Eye (tissue), 1 donor: ENCODE data around the gene ATP5IF1.

Experiments
- DNase-seq: peaks from one replicate; pipeline ENCODE4 v3.0.0-alpha.2; 2015

ATP5IF1 gene

DNA sequence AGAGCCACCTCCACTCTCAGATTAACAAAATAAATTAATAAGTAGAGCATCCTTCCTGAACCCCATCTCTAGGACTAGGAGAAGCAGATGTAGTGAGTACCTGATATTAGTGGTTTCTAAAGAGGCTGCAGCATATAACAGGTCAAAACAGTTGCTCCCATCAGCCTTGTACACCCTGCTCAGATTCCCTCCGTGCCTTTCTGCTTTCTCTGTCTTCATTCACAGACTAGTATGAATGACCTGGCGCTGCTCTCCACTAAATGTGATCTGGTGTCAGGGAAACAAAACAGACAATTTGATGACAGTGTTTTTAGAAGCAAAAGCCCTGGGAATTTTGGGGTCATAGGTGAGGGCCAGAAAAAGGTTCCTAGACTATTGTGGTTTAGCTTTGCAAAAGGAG, 31.7 kb downstream of the ATP5IF1 start:
- no peak for DNase-seq

- DNase-seq: no peak
Observed at GRCh38 chr1:28269529-28269928, 33.6 kb downstream of the ATP5IF1 start.

DNA sequence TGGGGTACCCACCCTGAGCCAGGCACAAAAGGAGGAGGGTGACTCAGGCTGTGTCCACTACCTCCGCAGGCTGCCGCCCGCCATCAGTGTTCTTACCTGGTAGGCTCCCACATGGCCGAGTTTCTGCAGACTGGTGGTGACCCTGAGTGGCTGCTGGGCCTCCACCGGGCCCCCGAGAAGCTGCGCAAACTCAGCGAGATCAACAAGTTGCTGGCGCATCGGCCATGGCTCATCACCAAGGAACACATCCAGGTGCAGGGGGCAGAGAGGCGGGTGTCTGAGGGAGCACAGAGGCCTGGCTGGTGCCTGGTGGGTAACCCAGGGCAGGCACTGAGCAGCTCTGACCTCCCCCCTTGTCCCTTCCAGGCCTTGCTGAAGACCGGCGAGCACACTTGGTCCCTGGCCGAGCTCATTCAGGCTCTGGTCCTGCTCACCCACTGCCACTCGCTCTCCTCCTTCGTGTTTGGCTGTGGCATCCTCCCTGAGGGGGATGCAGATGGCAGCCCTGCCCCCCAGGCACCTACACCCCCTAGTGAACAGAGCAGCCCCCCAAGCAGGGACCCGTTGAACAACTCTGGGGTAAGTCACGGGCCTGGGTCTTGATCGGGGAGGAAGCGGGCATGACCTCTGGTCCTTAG, 36.4 kb downstream of the ATP5IF1 start:
- DNase-seq: no peak

DNA sequence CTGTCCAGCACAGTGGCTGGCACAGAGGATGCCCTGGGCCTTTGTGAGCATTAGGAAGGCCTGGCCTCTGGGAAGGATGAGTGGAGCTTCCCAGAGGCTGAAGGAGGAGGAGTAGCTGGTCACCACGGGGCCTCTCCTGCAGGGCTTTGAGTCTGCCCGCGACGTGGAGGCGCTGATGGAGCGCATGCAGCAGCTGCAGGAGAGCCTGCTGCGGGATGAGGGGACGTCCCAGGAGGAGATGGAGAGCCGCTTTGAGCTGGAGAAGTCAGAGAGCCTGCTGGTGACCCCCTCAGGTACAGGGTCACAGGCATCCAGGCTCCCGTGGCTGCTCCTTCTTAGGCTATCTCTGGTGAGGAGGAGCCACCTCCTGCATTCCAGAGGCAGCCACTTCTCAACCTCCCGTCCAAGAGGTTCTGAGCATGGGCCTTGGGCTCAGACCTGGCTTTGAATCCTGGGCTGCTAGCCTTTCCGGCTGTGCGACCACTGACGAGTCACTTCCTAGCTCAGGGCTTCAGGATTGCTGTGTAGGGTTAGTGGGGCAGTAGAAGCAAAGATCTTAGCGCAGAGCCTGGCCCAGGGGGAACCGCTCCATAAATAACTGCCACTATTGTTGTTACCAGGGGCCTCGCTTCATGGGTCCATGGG, 37.4 kb downstream of the ATP5IF1 start:
- DNase-seq: no peak

- DNase-seq: no peak
Observed at GRCh38 chr1:28278763-28279162, 42.8 kb downstream of the ATP5IF1 start.

GRCh38 chr1:28279721-28280120, 43.8 kb downstream of the ATP5IF1 start:
- DNase-seq: no peak

- no peak for DNase-seq
Observed at GRCh38 chr1:28280501-28280900, 44.6 kb downstream of the ATP5IF1 start.

DNA sequence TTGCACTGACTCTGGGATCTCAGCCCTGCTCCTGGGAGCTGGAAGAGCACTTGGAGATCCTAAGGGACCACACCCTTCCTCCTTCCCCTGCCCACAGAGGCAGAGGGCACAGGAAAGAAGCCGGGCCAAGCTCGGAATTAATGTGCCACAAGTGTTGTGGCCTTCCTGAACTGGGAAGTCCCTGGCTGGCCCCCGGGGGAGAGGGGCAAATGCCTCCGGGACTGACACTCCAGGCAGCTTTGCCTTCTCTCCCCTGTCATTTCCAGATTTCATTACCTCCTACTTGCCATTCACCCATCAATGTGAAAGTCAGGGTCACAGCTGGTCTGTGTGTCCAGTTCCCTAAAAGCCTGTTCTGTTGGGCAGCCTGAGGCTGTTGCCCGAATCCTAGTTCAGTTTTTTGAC, 45.1 kb downstream of the ATP5IF1 start:
- DNase-seq: no peak

DNA sequence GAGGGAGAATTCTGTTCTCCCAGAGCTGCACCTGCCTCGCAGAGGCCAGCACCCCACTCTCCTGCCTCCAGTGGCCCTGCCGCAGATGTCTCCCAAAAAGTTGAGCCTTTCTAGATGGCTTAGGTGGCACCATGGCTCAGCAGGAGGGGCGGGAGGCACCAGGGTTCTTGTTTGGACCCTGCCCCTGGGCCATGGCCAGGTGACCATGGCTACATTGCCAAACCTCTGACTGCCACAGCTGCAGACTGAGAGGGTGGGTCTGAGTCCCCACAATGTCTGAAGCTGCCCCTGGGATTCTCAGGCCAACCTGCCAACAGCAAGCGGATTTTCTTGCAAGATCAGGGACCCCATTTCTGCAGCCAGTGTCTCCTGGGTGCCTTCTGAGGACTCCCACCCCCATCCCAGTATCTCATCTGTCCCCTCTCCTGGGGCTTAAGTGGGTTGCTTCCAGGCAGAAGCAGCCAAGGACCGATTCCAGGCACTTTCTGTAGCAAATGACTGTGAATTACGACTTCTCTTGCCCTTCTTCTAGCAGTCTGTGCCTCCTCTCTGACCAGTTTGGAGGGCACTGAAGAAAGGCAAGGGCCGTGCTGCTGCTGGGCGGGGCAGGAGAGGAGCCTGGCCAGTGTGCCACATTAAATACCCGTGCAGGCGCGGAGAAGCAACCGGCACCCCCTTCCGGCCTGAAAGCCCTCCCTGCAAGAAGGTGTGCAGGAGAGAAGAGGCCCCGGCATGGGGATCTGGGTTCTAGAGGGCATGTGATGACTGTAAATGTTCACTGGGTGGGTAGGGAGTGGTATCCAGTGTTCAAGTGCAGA, 45.9 kb downstream of the ATP5IF1 start:
- DNase-seq: no peak

DNA sequence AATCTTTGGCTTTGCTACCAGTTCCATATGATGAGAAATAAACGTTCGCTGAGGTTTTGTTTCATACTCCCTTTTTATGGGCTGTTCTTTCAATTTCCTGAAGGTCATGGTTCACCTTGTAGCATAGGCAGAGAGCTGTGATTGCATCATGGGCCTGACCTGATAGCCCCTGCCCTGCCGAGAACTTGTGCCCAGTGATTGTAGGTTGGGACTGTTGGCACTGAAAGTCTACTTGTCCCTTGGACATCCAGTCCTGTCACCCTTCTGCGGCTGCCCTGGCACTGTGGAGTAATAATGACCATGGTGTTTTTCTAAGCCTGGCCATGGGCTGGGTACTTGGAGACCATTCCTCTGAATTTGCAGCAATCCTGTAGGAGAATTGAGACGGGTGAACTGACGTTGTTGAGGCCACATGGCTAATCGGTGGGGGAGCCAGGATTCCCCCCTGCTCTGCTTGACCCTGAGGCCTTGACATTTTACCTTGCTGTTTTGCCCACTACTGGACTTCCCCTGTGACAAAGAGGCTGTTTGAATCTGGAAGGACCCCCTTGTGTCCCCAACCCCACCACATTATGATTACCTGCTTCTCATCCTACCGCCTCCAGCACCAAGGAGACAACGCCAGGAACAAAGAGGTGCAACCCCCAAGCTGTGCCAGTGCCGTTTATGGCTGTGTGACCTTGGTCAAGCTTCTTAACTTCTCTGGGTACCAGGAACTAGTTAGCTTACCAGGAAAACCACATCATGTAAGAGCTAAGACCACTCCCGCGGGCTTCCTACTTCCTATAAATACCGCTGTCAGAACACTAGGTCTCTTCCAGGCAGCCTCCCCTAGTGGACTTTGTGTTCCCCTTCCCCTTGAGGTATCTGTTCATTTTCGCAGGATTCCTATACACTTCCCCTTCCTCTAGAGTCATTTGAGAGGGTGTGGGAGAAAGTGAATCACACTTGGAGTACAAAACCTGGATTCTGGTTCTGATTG, 46.8 kb downstream of the ATP5IF1 start:
- DNase-seq: no peak

GRCh38 chr1:28286111-28286510, 50.2 kb downstream of the ATP5IF1 start:
- DNase-seq: no peak
